Measurements from ENCODE around the gene BLOC1S6. TPM values are rescaled to one million over a fixed set of nuclear protein-coding genes. Genes with fewer than 3 reads are reported as not detected.

The BLOC1S6 gene
- total RNA-seq, 1 experiment from 2014 or later = 37.0 TPM

DNA sequence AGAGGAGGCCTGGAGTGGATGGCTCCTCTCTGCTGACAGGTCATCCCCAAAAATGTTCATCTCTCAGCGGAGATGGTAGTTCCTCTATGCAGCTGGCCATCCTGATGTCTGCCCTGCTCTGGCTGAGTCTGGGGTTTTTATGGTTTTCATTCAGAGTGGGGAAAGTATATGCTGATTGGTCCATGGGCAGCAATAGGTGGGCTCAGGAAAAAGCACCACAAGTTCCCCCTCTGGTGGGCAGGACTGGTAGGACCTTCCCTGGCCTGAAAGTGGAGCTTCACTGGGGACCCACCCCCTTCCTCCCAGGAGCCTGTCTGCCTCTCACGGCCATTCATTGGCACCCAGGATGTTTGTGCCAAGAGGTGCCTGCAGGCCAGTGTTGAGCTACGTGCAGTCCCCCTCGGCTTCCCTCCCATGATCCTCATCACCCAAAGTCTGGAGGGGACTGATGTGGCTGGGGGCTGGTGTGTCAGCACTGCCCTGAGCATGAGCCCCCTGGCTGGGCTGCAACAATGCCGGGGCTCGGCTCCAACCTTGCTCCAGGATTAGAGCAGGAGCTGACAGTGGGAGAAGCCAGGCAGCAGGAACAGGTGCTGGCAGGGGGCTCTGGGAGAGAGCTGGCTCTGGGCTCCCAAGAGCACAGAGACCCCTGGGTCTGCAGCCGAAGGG is 13.1 kb upstream of the BLOC1S6 start:
- no peak overlapping the region for H3K4me3 Mint-ChIP-seq (ENCODE audit: unreplicated experiment)
- Histone ChIP-seq H3K4me3 (ENCODE audit: low read depth, low read length) (no peak overlapping the region), H3K4me1 (no peaks in the 10 kb centered on the region), H3K27me3 (replicated peaks; ENCODE audit: control insufficient read depth, insufficient read depth, low read length) (no peaks in the 10 kb centered on the region), H3K36me3 (ENCODE audit: control insufficient read depth, insufficient read depth, low read length) (no peaks in the 10 kb centered on the region), H3K9me3 (no peaks in the 10 kb centered on the region)
- ChIA-PET CTCF (interaction anchor here (0.5 to 1.2 kb wide), 5 partner anchors 12 to 114 kb away, joined by 3 to 4 read pairs (median 4); no protein-coding TSS in a partner anchor), POLR2A (no interaction called here)
- peak; percentile 37 to 63 for TF ChIP-seq CTCF (IDR thresholded peaks at IDR 0.05; ENCODE audit: insufficient read depth in 1 of 2, low read depth in 1 of 2, low read length in 1 of 2, severe bottlenecking in 1 of 2, unreplicated experiment in 1 of 2)
- H3K4me1 Mint-ChIP-seq (ENCODE audit: low read depth, unreplicated experiment) = no peaks in the 10 kb centered on the region
- BruUV-seq (replicated peaks) = no TSS peak
- no peaks in the 10 kb centered on the region for H3K9me3 Mint-ChIP-seq (ENCODE audit: unreplicated experiment)
- no peaks in the 10 kb centered on the region for H3K36me3 Mint-ChIP-seq (ENCODE audit: insufficient read depth, unreplicated experiment)
- peak; percentile 54 to 61 for DNase-seq
- H3K27me3 Mint-ChIP-seq (ENCODE audit: insufficient read depth, unreplicated experiment) = no peaks in the 10 kb centered on the region
- intact Hi-C loops (cut with micrococcal nuclease; ENCODE audit: unreplicated experiment) = loop anchor here (1.0 to 2.0 kb wide), 2 partner anchors 51 to 116 kb away; partner anchors contain the start of gene SLC30A4
- H3K27ac Mint-ChIP-seq (ENCODE audit: unreplicated experiment) = no peak overlapping the region

DNA sequence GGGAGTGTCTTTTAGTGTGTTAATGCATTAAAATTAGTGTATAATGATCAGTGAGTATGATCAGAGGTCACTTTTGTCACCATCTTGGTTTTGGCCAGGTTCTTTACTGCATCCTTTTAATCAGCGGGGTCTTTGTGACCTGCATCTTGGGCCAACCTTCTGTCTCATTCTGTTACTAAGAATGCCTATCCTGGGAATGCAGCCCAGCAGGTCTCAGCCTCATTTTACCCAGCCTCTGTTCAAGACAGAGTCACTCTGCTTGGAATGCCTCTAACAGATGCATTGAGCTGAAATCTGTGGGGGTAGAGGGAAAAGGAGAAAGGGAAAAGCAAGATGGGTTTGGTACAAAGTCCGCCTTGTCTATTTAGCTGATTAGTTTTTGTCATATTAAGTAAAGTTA is 5.3 kb upstream of the BLOC1S6 start:
- Histone ChIP-seq H3K36me3 (ENCODE audit: control insufficient read depth, insufficient read depth, low read length) (no peaks in the 10 kb centered on the region), H3K9me3 (no peaks in the 10 kb centered on the region), H3K4me3 (ENCODE audit: low read depth, low read length) (no peak overlapping the region), H3K4me1 (peaks cover 6% of the 10 kb centered on the region; the same call in 1 of the 2 replicates), H3K27me3 (replicated peaks; ENCODE audit: control insufficient read depth, insufficient read depth, low read length) (no peaks in the 10 kb centered on the region)
- Mint-ChIP-seq H3K27me3 (ENCODE audit: insufficient read depth, unreplicated experiment) (no peaks in the 10 kb centered on the region), H3K27ac (ENCODE audit: unreplicated experiment) (no peak overlapping the region), H3K36me3 (ENCODE audit: insufficient read depth, unreplicated experiment) (peaks cover 2% of the 10 kb centered on the region), H3K4me3 (ENCODE audit: unreplicated experiment) (no peak overlapping the region), H3K4me1 (ENCODE audit: low read depth, unreplicated experiment) (no peaks in the 10 kb centered on the region), H3K9me3 (ENCODE audit: unreplicated experiment) (no peaks in the 10 kb centered on the region)
- TF ChIP-seq CTCF (IDR thresholded peaks at IDR 0.05; ENCODE audit: insufficient read depth in 1 of 2, low read depth in 1 of 2, low read length in 1 of 2, severe bottlenecking in 1 of 2, unreplicated experiment in 1 of 2) = no peak
- no peak for DNase-seq
- intact Hi-C loops (cut with micrococcal nuclease; ENCODE audit: unreplicated experiment) = no loop called here
- ChIA-PET POLR2A (no interaction called here), CTCF (no interaction called here)
- BruUV-seq (replicated peaks) = no TSS peak

- POLR2A ChIA-PET = no interaction called here
- TF ChIP-seq CTCF (IDR thresholded peaks at IDR 0.05; ENCODE audit: insufficient read depth in 1 of 2, low read depth in 1 of 2, low read length in 1 of 2, severe bottlenecking in 1 of 2, unreplicated experiment in 1 of 2) = no peak
- peaks cover 8% of the 10 kb centered on the region for H3K36me3 Mint-ChIP-seq (ENCODE audit: insufficient read depth, unreplicated experiment)
Observed at GRCh38 chr15:45583731-45584639, 3.2 kb upstream of the BLOC1S6 start.

More at GRCh38 chr15:45583731-45584639, 3.2 kb upstream of the BLOC1S6 start:
- Histone ChIP-seq H3K9me3 (no peaks in the 10 kb centered on the region), H3K4me3 (ENCODE audit: low read depth, low read length) (no peak overlapping the region), H3K27me3 (replicated peaks; ENCODE audit: control insufficient read depth, insufficient read depth, low read length) (no peaks in the 10 kb centered on the region), H3K36me3 (ENCODE audit: control insufficient read depth, insufficient read depth, low read length) (no peaks in the 10 kb centered on the region), H3K4me1 (peaks cover 13% of the 10 kb centered on the region)
- Mint-ChIP-seq H3K9me3 (ENCODE audit: unreplicated experiment) (no peaks in the 10 kb centered on the region), H3K4me1 (ENCODE audit: low read depth, unreplicated experiment) (peaks cover 8% of the 10 kb centered on the region), H3K27me3 (ENCODE audit: insufficient read depth, unreplicated experiment) (no peaks in the 10 kb centered on the region), H3K4me3 (ENCODE audit: unreplicated experiment) (no peak overlapping the region), H3K27ac (ENCODE audit: unreplicated experiment) (no peak overlapping the region)
- CTCF ChIA-PET = no interaction called here
- no TSS peak for BruUV-seq (replicated peaks)
- no peak for DNase-seq
- intact Hi-C loops (cut with micrococcal nuclease; ENCODE audit: unreplicated experiment) = no loop called here
